HL-60 (cell line): ENCODE measurements around the gene SCLY.

Experiments
- GABPA ChIP-seq: IDR thresholded peaks from 2 replicates; pipeline ENCODE4 v1.6.1; 2012; ENCODE audit warnings: low read depth
- POLR2AphosphoS5 ChIP-seq: IDR thresholded peaks from 2 replicates; pipeline ENCODE4 v1.6.1; 2012; ENCODE audit warnings: low read depth
- SPI1 ChIP-seq: IDR thresholded peaks from 2 replicates; pipeline ENCODE4 v1.6.1; 2012; ENCODE audit warnings: low read depth, mild to moderate bottlenecking, borderline replicate concordance
- TF ChIP-seq, protein P1 (sequence below): IDR thresholded peaks from one replicate; pipeline ENCODE4 v1.5.1; 2011; ENCODE audit warnings: low read length, control low read depth, inconsistent platforms; ENCODE audit not compliant: insufficient read depth
- TF ChIP-seq, protein P2 (sequence below): IDR thresholded peaks from 2 replicates; pipeline ENCODE4 v1.6.1; 2012; ENCODE audit warnings: low read depth; ENCODE audit not compliant: insufficient replicate concordance

DNA sequence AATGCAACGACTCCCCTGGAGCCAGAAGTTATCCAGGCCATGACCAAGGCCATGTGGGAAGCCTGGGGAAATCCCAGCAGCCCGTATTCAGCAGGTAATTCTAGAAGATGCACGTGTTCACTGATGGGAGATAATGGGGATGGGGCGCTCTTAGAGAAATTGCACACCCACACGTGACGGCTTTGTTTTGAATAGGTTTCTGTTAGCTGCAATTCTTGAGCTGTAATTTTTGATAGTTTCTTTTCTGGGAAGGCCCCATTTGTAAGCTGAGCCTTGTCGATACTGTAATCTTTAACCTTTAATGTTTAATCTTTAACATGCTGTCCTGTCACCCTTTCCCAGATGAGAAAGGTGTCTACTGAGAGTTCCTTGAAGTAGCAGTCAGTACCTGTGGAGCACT is 3.6 kb downstream of the SCLY start:
- no peak for TF ChIP-seq GABPA
- TF ChIP-seq, protein P1, sequence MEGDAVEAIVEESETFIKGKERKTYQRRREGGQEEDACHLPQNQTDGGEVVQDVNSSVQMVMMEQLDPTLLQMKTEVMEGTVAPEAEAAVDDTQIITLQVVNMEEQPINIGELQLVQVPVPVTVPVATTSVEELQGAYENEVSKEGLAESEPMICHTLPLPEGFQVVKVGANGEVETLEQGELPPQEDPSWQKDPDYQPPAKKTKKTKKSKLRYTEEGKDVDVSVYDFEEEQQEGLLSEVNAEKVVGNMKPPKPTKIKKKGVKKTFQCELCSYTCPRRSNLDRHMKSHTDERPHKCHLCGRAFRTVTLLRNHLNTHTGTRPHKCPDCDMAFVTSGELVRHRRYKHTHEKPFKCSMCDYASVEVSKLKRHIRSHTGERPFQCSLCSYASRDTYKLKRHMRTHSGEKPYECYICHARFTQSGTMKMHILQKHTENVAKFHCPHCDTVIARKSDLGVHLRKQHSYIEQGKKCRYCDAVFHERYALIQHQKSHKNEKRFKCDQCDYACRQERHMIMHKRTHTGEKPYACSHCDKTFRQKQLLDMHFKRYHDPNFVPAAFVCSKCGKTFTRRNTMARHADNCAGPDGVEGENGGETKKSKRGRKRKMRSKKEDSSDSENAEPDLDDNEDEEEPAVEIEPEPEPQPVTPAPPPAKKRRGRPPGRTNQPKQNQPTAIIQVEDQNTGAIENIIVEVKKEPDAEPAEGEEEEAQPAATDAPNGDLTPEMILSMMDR, result no peak
- TF ChIP-seq, protein P2, sequence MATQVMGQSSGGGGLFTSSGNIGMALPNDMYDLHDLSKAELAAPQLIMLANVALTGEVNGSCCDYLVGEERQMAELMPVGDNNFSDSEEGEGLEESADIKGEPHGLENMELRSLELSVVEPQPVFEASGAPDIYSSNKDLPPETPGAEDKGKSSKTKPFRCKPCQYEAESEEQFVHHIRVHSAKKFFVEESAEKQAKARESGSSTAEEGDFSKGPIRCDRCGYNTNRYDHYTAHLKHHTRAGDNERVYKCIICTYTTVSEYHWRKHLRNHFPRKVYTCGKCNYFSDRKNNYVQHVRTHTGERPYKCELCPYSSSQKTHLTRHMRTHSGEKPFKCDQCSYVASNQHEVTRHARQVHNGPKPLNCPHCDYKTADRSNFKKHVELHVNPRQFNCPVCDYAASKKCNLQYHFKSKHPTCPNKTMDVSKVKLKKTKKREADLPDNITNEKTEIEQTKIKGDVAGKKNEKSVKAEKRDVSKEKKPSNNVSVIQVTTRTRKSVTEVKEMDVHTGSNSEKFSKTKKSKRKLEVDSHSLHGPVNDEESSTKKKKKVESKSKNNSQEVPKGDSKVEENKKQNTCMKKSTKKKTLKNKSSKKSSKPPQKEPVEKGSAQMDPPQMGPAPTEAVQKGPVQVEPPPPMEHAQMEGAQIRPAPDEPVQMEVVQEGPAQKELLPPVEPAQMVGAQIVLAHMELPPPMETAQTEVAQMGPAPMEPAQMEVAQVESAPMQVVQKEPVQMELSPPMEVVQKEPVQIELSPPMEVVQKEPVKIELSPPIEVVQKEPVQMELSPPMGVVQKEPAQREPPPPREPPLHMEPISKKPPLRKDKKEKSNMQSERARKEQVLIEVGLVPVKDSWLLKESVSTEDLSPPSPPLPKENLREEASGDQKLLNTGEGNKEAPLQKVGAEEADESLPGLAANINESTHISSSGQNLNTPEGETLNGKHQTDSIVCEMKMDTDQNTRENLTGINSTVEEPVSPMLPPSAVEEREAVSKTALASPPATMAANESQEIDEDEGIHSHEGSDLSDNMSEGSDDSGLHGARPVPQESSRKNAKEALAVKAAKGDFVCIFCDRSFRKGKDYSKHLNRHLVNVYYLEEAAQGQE, result no peak
- no peak for TF ChIP-seq POLR2AphosphoS5
- TF ChIP-seq SPI1, result no peak
